ENCODE measurements around the gene NCBP3. TPM values are rescaled to one million over a fixed set of nuclear protein-coding genes. Genes with fewer than 3 reads are reported as not detected.
A peak's percentile ranks its signal among the peaks of the same experiment; 100 is the strongest.
"Not testable (repeated sequence)": the region's sequence is repeated elsewhere in the genome, so short reads cannot be mapped to it uniquely, and the experiment has no call there.

NCBP3 gene
- total RNA-seq, 1 experiment from 2014 or later: 17.0 TPM

GRCh38 chr17:3848229-3848835 is 2.3 kb upstream of the NCBP3 start:
- Histone ChIP-seq H2AFZ (ENCODE audit: low read length) (no peak overlapping the region), H3K4me3 (ENCODE audit: low read length) (no peak overlapping the region), H3K4me2 (ENCODE audit: low read depth, low read length, poor library complexity, severe bottlenecking) (no peak overlapping the region), H3K27me3 (ENCODE audit: low read length) (no peaks in the 10 kb centered on the region), H3K9me3 (ENCODE audit: low read length) (no peaks in the 10 kb centered on the region), H3K36me3 (ENCODE audit: insufficient read depth, low read length) (no peaks in the 10 kb centered on the region), H3K27ac (ENCODE audit: low read length) (no peak overlapping the region), H3K9me2 (replicated peaks; ENCODE audit: insufficient read depth, low read length) (no peaks in the 10 kb centered on the region), H3K9ac (ENCODE audit: low read length) (no peak overlapping the region), H3K4me1 (ENCODE audit: low read length) (peaks cover 16% of the 10 kb centered on the region), H3K79me2 (ENCODE audit: low read length) (peaks cover 26% of the 10 kb centered on the region), H4K20me1 (ENCODE audit: insufficient read depth, low read depth, low read length) (peaks cover 9% of the 10 kb centered on the region)
- DNase-seq: no peak

GRCh38 chr17:3847165-3847670 is 1.2 kb upstream of the NCBP3 start:
- no peaks in the 10 kb centered on the region for H3K9me2 ChIP-seq (replicated peaks; ENCODE audit: insufficient read depth, low read length)
- no peaks in the 10 kb centered on the region for H3K9me3 ChIP-seq (ENCODE audit: low read length)
- no peaks in the 10 kb centered on the region for H3K27me3 ChIP-seq (ENCODE audit: low read length)
- H3K4me2 ChIP-seq (ENCODE audit: low read depth, low read length, poor library complexity, severe bottlenecking): no peak overlapping the region
- no peak overlapping the region for H2AFZ ChIP-seq (ENCODE audit: low read length)
- no peak overlapping the region for H3K4me3 ChIP-seq (ENCODE audit: low read length)
- H3K27ac ChIP-seq (ENCODE audit: low read length): no peak overlapping the region
- peaks cover 16% of the 10 kb centered on the region for H3K4me1 ChIP-seq (ENCODE audit: low read length)
- H3K9ac ChIP-seq (ENCODE audit: low read length): no peak overlapping the region
- peaks cover 28% of the 10 kb centered on the region for H3K79me2 ChIP-seq (ENCODE audit: low read length)
- H4K20me1 ChIP-seq (ENCODE audit: insufficient read depth, low read depth, low read length): peaks cover 9% of the 10 kb centered on the region
- peaks cover 3% of the 10 kb centered on the region; the same call in 1 of the 2 replicates for H3K36me3 ChIP-seq (ENCODE audit: insufficient read depth, low read length)
- no peak for DNase-seq

DNA sequence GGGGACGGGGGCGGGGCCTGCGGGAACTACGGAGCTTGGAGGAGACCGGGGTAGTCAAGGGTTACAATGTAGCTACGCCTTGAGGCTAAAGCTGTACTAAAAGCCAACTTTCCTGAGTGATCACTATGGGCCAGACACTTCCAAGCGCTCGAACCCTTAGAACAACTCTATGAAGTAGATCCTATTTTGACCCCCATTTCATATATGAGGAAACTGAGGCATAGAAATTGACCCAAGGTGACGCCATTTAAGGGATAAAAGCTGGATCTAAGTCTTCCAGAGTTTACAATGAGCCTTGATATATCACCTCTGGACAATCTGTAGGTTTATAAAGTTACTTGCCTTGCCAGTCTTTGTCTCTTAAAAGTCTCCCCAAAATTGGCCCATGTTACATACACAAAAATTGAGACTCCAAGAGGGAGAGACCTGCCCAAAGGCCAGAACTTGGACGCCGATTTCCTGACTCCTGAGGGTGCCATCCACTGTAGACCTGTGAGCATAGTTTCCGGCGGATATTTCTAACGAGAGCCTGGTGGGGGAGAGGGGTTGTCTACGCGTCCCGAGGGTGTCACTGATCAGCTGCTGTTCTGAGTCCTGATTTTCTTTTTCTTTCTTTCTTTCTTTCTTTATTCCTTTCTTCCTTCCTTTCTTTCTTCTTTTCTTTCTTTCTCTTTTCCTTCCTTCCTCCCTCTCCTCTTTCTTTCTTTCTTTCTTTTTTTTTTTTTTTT is 555 bp upstream of the NCBP3 start:
- Histone ChIP-seq H3K9ac (ENCODE audit: low read length) (peak overlapping the region; percentile 18; the same call in 1 of the 2 replicates), H3K27me3 (ENCODE audit: low read length) (no peaks in the 10 kb centered on the region), H3K27ac (ENCODE audit: low read length) (no peak overlapping the region), H3K4me2 (ENCODE audit: low read depth, low read length, poor library complexity, severe bottlenecking) (peak overlapping the region; percentile 60), H3K9me3 (ENCODE audit: low read length) (no peaks in the 10 kb centered on the region), H3K36me3 (ENCODE audit: insufficient read depth, low read length) (peaks cover 3% of the 10 kb centered on the region; the same call in 1 of the 2 replicates), H3K4me1 (ENCODE audit: low read length) (peaks cover 16% of the 10 kb centered on the region), H3K4me3 (ENCODE audit: low read length) (no peak overlapping the region), H3K9me2 (replicated peaks; ENCODE audit: insufficient read depth, low read length) (no peaks in the 10 kb centered on the region), H2AFZ (ENCODE audit: low read length) (peak overlapping the region; percentile 79; the same call in 1 of the 2 replicates), H3K79me2 (ENCODE audit: low read length) (peaks cover 28% of the 10 kb centered on the region), H4K20me1 (ENCODE audit: insufficient read depth, low read depth, low read length) (peaks cover 9% of the 10 kb centered on the region)
- no peak for DNase-seq

- Histone ChIP-seq H2AFZ (ENCODE audit: low read length) (no peak overlapping the region), H3K9me2 (replicated peaks; ENCODE audit: insufficient read depth, low read length) (no peaks in the 10 kb centered on the region), H3K4me1 (ENCODE audit: low read length) (peaks cover 16% of the 10 kb centered on the region), H3K4me2 (ENCODE audit: low read depth, low read length, poor library complexity, severe bottlenecking) (peak overlapping the region; percentile 82), H3K9me3 (ENCODE audit: low read length) (no peaks in the 10 kb centered on the region), H3K27me3 (ENCODE audit: low read length) (no peaks in the 10 kb centered on the region), H3K27ac (ENCODE audit: low read length) (no peak overlapping the region), H3K36me3 (ENCODE audit: insufficient read depth, low read length) (peaks cover 4% of the 10 kb centered on the region; the same call in 1 of the 2 replicates), H3K79me2 (ENCODE audit: low read length) (peaks cover 28% of the 10 kb centered on the region), H3K4me3 (ENCODE audit: low read length) (peak overlapping the region; percentile 97), H3K9ac (ENCODE audit: low read length) (peak overlapping the region; percentile 97), H4K20me1 (ENCODE audit: insufficient read depth, low read depth, low read length) (peaks cover 9% of the 10 kb centered on the region)
- DNase-seq: peak; percentile 65
Observed at GRCh38 chr17:3845291-3845620, 790 bp downstream of the NCBP3 start.

GRCh38 chr17:3844556-3844955 is 1.5 kb downstream of the NCBP3 start:
- Histone ChIP-seq H3K4me1 (ENCODE audit: low read length) (peaks cover 16% of the 10 kb centered on the region), H3K79me2 (ENCODE audit: low read length) (peaks cover 34% of the 10 kb centered on the region), H3K4me2 (ENCODE audit: low read depth, low read length, poor library complexity, severe bottlenecking) (peak overlapping the region; percentile 82), H3K9ac (ENCODE audit: low read length) (peak overlapping the region; percentile 97), H3K4me3 (ENCODE audit: low read length) (peak overlapping the region; percentile 97), H3K36me3 (ENCODE audit: insufficient read depth, low read length) (peaks cover 11% of the 10 kb centered on the region)
- H3K9me2 ChIP-seq (replicated peaks; ENCODE audit: insufficient read depth, low read length); H3K27ac ChIP-seq (ENCODE audit: low read length); H4K20me1 ChIP-seq (ENCODE audit: insufficient read depth, low read depth, low read length); H3K27me3 ChIP-seq (ENCODE audit: low read length); DNase-seq; H3K9me3 ChIP-seq (ENCODE audit: low read length); H2AFZ ChIP-seq (ENCODE audit: low read length): not testable (repeated sequence)

- Histone ChIP-seq H2AFZ (ENCODE audit: low read length) (no peak overlapping the region), H3K9ac (ENCODE audit: low read length) (0 out of 2 replicates have a peak overlapping the region, but pooled peaks have one; percentile 4), H3K4me3 (ENCODE audit: low read length) (no peak overlapping the region), H3K4me2 (ENCODE audit: low read depth, low read length, poor library complexity, severe bottlenecking) (peak overlapping the region; percentile 82), H3K9me2 (replicated peaks; ENCODE audit: insufficient read depth, low read length) (no peaks in the 10 kb centered on the region), H3K27ac (ENCODE audit: low read length) (no peak overlapping the region), H3K27me3 (ENCODE audit: low read length) (no peaks in the 10 kb centered on the region), H3K9me3 (ENCODE audit: low read length) (no peaks in the 10 kb centered on the region), H3K4me1 (ENCODE audit: low read length) (peaks cover 16% of the 10 kb centered on the region), H3K36me3 (ENCODE audit: insufficient read depth, low read length) (peaks cover 11% of the 10 kb centered on the region), H3K79me2 (ENCODE audit: low read length) (peaks cover 34% of the 10 kb centered on the region), H4K20me1 (ENCODE audit: insufficient read depth, low read depth, low read length) (peaks cover 9% of the 10 kb centered on the region)
- DNase-seq: peak; percentile 81
Observed at GRCh38 chr17:3843935-3844516, 2.0 kb downstream of the NCBP3 start.

GRCh38 chr17:3838206-3838605 is 7.8 kb downstream of the NCBP3 start:
- no peaks in the 10 kb centered on the region for H4K20me1 ChIP-seq (ENCODE audit: insufficient read depth, low read depth, low read length)
- no peak overlapping the region for H3K4me2 ChIP-seq (ENCODE audit: low read depth, low read length, poor library complexity, severe bottlenecking)
- no peaks in the 10 kb centered on the region for H3K9me2 ChIP-seq (replicated peaks; ENCODE audit: insufficient read depth, low read length)
- H3K27ac ChIP-seq (ENCODE audit: low read length): no peak overlapping the region
- no peak for DNase-seq
- no peaks in the 10 kb centered on the region for H3K27me3 ChIP-seq (ENCODE audit: low read length)
- peaks cover 19% of the 10 kb centered on the region for H3K79me2 ChIP-seq (ENCODE audit: low read length)
- H3K9ac ChIP-seq (ENCODE audit: low read length): no peak overlapping the region
- H3K4me3 ChIP-seq (ENCODE audit: low read length): no peak overlapping the region
- no peak overlapping the region for H2AFZ ChIP-seq (ENCODE audit: low read length)
- no peaks in the 10 kb centered on the region for H3K9me3 ChIP-seq (ENCODE audit: low read length)
- H3K4me1 ChIP-seq (ENCODE audit: low read length): no peaks in the 10 kb centered on the region
- H3K36me3 ChIP-seq (ENCODE audit: insufficient read depth, low read length): peaks cover 14% of the 10 kb centered on the region

- no peak overlapping the region for H3K4me2 ChIP-seq (ENCODE audit: low read depth, low read length, poor library complexity, severe bottlenecking)
- H3K9ac ChIP-seq (ENCODE audit: low read length): no peak overlapping the region
- H3K4me1 ChIP-seq (ENCODE audit: low read length): no peaks in the 10 kb centered on the region
- peaks cover 18% of the 10 kb centered on the region; the same call in 1 of the 2 replicates for H3K79me2 ChIP-seq (ENCODE audit: low read length)
- H3K4me3 ChIP-seq (ENCODE audit: low read length): no peak overlapping the region
- H3K27me3 ChIP-seq (ENCODE audit: low read length): no peaks in the 10 kb centered on the region
- H2AFZ ChIP-seq (ENCODE audit: low read length): no peak overlapping the region
- H3K9me2 ChIP-seq (replicated peaks; ENCODE audit: insufficient read depth, low read length): no peaks in the 10 kb centered on the region
- H4K20me1 ChIP-seq (ENCODE audit: insufficient read depth, low read depth, low read length): no peaks in the 10 kb centered on the region
- H3K27ac ChIP-seq (ENCODE audit: low read length): no peak overlapping the region
- no peak for DNase-seq
- no peaks in the 10 kb centered on the region for H3K9me3 ChIP-seq (ENCODE audit: low read length)
- peaks cover 11% of the 10 kb centered on the region for H3K36me3 ChIP-seq (ENCODE audit: insufficient read depth, low read length)
Observed at GRCh38 chr17:3836551-3836950, 9.5 kb downstream of the NCBP3 start.

Measured in Karpas-422 (cell line).